HG03457 (cell line): Measurements from ENCODE around the gene ADH1B.
"Not testable (repeated sequence)": the region's sequence is repeated elsewhere in the genome, so short reads cannot be mapped to it uniquely, and the experiment has no call there.

Source experiments
- ATAC-seq: cut with Tn5 transposase; IDR thresholded peaks from one replicate; pipeline ENCODE4 v1.9.1; 2021; ENCODE audit warnings: moderate number of reproducible peaks; ENCODE audit not compliant: unreplicated experiment

Gene ADH1B

GRCh38 chr4:99321241-99322191 lies at the start of gene ADH1B:
TSS of gene ADH1B (minus strand) at chr4:99321401. CDS start at chr4:99321331, 70 bp downstream.
- no peak for ATAC-seq

GRCh38 chr4:99367817-99368216 lies 46.6 kb upstream of the ADH1B start:
- ATAC-seq: not testable (repeated sequence)

GRCh38 chr4:99366491-99366890 lies 45.3 kb upstream of the ADH1B start:
- no peak for ATAC-seq

GRCh38 chr4:99362768-99363167 lies 41.6 kb upstream of the ADH1B start:
- no peak for ATAC-seq

GRCh38 chr4:99361899-99362275 lies 40.7 kb upstream of the ADH1B start:
- no peak for ATAC-seq

GRCh38 chr4:99361268-99361898 lies 40.2 kb upstream of the ADH1B start:
- no peak for ATAC-seq

- no peak for ATAC-seq
Observed at GRCh38 chr4:99359480-99360204, 38.4 kb upstream of the ADH1B start.

GRCh38 chr4:99357948-99358347 lies 36.7 kb upstream of the ADH1B start:
- no peak for ATAC-seq

- ATAC-seq: peak; percentile 87
Observed at GRCh38 chr4:99356992-99357391, 35.8 kb upstream of the ADH1B start.

GRCh38 chr4:99356149-99356548 lies 34.9 kb upstream of the ADH1B start:
- ATAC-seq: not testable (repeated sequence)

GRCh38 chr4:99352602-99353537 lies 31.7 kb upstream of the ADH1B start, which contains the start of gene ADH1C:
TSS of gene ADH1C (minus strand) at chr4:99352746. CDS start at chr4:99352675, 71 bp downstream.
- ATAC-seq: no peak

GRCh38 chr4:99351487-99351886 lies 30.3 kb upstream of the ADH1B start:
- ATAC-seq: no peak

GRCh38 chr4:99349338-99349737 lies 28.1 kb upstream of the ADH1B start:
- no peak for ATAC-seq

GRCh38 chr4:99342624-99343023 lies 21.4 kb upstream of the ADH1B start:
- ATAC-seq: not testable (repeated sequence)

GRCh38 chr4:99341426-99341825 lies 20.2 kb upstream of the ADH1B start:
- ATAC-seq: no peak

- ATAC-seq: no peak
Observed at GRCh38 chr4:99339172-99339571, 18.0 kb upstream of the ADH1B start.

- ATAC-seq: no peak
Observed at GRCh38 chr4:99336553-99336952, 15.4 kb upstream of the ADH1B start.

- no peak for ATAC-seq
Observed at GRCh38 chr4:99334880-99335279, 13.7 kb upstream of the ADH1B start.

GRCh38 chr4:99330648-99331047 lies 9.4 kb upstream of the ADH1B start:
- ATAC-seq: no peak

GRCh38 chr4:99329876-99330275 lies 8.7 kb upstream of the ADH1B start:
- no peak for ATAC-seq
